HepG2 (cell line): ENCODE results near the gene SPIRE1. TPM values are rescaled to one million over a fixed set of nuclear protein-coding genes. Genes with fewer than 3 reads are reported as not detected.

Experiments
- ASH2L ChIP-seq: fragments of 300-600, 200-600 bp; sonication (generic); IDR thresholded peaks from 2 replicates; pipeline ENCODE4 v1.7.0; 2017; ENCODE audit warnings: low read depth, mild to moderate bottlenecking, moderate library complexity, mixed read lengths, low read length; ENCODE audit not compliant: insufficient read length
- CREM ChIP-seq, 2 experiments: sonication (generic) in 1 of 2; formaldehyde crosslinking in 1 of 2; IDR thresholded peaks; 2 replicates each; pipeline versions ENCODE4 v1.4.0 to v1.6.1; 2016 to 2020; ENCODE audit warnings: antibody characterized with exemption in 1 of 2, mild to moderate bottlenecking in 1 of 2, missing genetic modification reagents in 1 of 2
- ELF3 ChIP-seq: IDR thresholded peaks from 2 replicates; pipeline ENCODE4 v1.6.1; 2016; ENCODE audit warnings: missing genetic modification reagents, missing compliant biosample characterization
- ERF ChIP-seq: IDR thresholded peaks from 2 replicates; pipeline ENCODE4 v1.6.1; 2018; ENCODE audit warnings: missing biosample characterization, missing genetic modification reagents
- FOXA3 ChIP-seq: IDR thresholded peaks from 2 replicates; pipeline ENCODE4 v1.6.1; 2016; ENCODE audit warnings: missing genetic modification reagents, missing compliant biosample characterization
- FOXJ3 ChIP-seq: sonication (generic); formaldehyde crosslinking; IDR thresholded peaks from 2 replicates; pipeline ENCODE4 v1.4.0; 2020; ENCODE audit warnings: missing genetic modification reagents, mild to moderate bottlenecking, borderline replicate concordance
- GATAD2A ChIP-seq: IDR thresholded peaks from 2 replicates; pipeline ENCODE4 v1.6.1; 2016
- JDP2 ChIP-seq: sonication (generic); formaldehyde crosslinking; IDR thresholded peaks from 2 replicates; pipeline ENCODE4 v1.8.1; 2022; ENCODE audit warnings: missing genetic modification reagents, borderline replicate concordance
- NFE2L2 ChIP-seq: fragments of 150-350 bp; IDR thresholded peaks from 2 replicates; pipeline ENCODE4 v1.6.1; 2014; ENCODE audit warnings: low read length
- ZNF614 ChIP-seq: IDR thresholded peaks from 2 replicates; pipeline ENCODE4 v1.6.1; 2018; ENCODE audit warnings: missing biosample characterization, missing genetic modification reagents, inconsistent platforms, borderline replicate concordance
- ZNF749 ChIP-seq: sonication (generic); formaldehyde crosslinking; IDR thresholded peaks from 2 replicates; pipeline ENCODE4 v1.8.0; 2022; ENCODE audit warnings: mild to moderate bottlenecking, missing genetic modification reagents, moderate library complexity, borderline replicate concordance
- polyA plus RNA-seq, 8 experiments: library from polyadenylated mRNA; depleted of rRNA in 3 of 8; stranded (reverse) in 7 of 8; unstranded in 1 of 8; fragments of >200 nt; fragmentation: Illumina TruSeq in 4 of 8; extraction: Trizol in 4 of 8; gene quantifications; 2 replicates each; pipeline versions ENCODE4 v1.2.1 to v1.2.3, GENCODE V29; 2011 to 2016; ENCODE audit warnings: low read depth in 4 of 8, missing spikeins in 1 of 8, mixed read lengths in 1 of 8; ENCODE audit not compliant: insufficient read depth in 1 of 8
- total RNA-seq, 5 experiments: library from RNA; depleted of rRNA; stranded (reverse); fragments of >200 nt; fragmentation: Illumina TruSeq; extraction: Trizol; gene quantifications; 2 replicates each; pipeline ENCODE4 v1.2.3, GENCODE V29; 2016; ENCODE audit warnings: low read depth in 1 of 5
- TF ChIP-seq, protein P1 (sequence below): sonication (generic); formaldehyde crosslinking; IDR thresholded peaks from 2 replicates; pipeline ENCODE4 v1.5.1; 2020; ENCODE audit warnings: missing genetic modification reagents, mild to moderate bottlenecking, borderline replicate concordance
- TF ChIP-seq, protein P2 (sequence below): sonication (generic); formaldehyde crosslinking; IDR thresholded peaks from 2 replicates; pipeline ENCODE4 v1.5.0; 2020; ENCODE audit warnings: mild to moderate bottlenecking, missing genetic modification reagents, borderline replicate concordance
- TF ChIP-seq, protein P3 (sequence below): IDR thresholded peaks from 2 replicates; pipeline ENCODE4 v1.6.1; 2016

The SPIRE1 gene
- total and polyA plus RNA-seq, 2 of the 13 experiments (the other 11 are each of a cell fraction or from before 2014, with no cell fraction given), result 9.9 to 21.3 TPM

DNA sequence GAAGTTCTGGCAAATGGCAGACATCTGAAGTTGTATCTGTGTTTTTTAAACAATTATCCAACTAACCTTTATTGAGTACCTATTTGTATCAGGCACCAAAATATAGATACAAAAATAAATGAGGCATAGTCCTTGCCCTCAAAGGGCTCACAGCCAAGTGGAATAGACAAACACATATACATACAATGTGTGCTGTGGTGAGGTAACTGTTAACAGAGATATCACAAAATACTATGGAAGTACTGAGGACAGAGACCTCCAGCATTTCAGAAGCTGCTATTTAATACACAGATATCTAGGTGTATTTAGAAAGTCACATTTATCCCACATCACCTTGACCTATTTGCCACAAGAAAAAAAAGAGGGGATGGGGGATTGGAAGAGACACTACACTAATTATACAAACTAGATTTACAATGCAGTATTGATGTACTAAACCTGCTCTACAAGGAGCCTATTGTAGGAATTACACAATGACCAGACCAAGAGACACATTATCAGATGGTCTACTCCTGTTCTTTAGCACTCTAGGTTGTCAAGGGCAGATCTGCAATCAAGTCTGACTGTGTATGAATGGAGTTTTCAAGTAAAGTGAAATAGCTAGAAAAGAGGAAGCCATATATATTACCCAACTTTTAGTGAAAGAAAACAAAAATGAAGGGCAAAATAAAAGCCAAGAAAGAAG lies 62.2 kb downstream of the SPIRE1 start (continued):
- peak; percentile 68 for TF ChIP-seq FOXA3 (CRISPR knock-in tag)
- TF ChIP-seq, protein P1, sequence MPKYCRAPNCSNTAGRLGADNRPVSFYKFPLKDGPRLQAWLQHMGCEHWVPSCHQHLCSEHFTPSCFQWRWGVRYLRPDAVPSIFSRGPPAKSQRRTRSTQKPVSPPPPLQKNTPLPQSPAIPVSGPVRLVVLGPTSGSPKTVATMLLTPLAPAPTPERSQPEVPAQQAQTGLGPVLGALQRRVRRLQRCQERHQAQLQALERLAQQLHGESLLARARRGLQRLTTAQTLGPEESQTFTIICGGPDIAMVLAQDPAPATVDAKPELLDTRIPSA (CRISPR knock-in tag), result no peak
- peak; percentile 62; the same call in 1 of the 2 replicates for TF ChIP-seq ZNF614 (CRISPR knock-in tag)
- peak; percentile 34; the same call in 1 of the 2 replicates for TF ChIP-seq ELF3 (CRISPR knock-in tag)
- no peak for TF ChIP-seq ERF
- TF ChIP-seq ZNF749 (CRISPR knock-in tag), result no peak
- TF ChIP-seq, protein P2, sequence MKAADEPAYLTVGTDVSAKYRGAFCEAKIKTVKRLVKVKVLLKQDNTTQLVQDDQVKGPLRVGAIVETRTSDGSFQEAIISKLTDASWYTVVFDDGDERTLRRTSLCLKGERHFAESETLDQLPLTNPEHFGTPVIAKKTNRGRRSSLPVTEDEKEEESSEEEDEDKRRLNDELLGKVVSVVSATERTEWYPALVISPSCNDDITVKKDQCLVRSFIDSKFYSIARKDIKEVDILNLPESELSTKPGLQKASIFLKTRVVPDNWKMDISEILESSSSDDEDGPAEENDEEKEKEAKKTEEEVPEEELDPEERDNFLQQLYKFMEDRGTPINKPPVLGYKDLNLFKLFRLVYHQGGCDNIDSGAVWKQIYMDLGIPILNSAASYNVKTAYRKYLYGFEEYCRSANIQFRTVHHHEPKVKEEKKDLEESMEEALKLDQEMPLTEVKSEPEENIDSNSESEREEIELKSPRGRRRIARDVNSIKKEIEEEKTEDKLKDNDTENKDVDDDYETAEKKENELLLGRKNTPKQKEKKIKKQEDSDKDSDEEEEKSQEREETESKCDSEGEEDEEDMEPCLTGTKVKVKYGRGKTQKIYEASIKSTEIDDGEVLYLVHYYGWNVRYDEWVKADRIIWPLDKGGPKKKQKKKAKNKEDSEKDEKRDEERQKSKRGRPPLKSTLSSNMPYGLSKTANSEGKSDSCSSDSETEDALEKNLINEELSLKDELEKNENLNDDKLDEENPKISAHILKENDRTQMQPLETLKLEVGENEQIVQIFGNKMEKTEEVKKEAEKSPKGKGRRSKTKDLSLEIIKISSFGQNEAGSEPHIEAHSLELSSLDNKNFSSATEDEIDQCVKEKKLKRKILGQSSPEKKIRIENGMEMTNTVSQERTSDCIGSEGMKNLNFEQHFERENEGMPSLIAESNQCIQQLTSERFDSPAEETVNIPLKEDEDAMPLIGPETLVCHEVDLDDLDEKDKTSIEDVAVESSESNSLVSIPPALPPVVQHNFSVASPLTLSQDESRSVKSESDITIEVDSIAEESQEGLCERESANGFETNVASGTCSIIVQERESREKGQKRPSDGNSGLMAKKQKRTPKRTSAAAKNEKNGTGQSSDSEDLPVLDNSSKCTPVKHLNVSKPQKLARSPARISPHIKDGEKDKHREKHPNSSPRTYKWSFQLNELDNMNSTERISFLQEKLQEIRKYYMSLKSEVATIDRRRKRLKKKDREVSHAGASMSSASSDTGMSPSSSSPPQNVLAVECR, result no peak; the same call in 1 of the 2 replicates
- TF ChIP-seq ASH2L, result peak; percentile 45
- TF ChIP-seq, protein P3, sequence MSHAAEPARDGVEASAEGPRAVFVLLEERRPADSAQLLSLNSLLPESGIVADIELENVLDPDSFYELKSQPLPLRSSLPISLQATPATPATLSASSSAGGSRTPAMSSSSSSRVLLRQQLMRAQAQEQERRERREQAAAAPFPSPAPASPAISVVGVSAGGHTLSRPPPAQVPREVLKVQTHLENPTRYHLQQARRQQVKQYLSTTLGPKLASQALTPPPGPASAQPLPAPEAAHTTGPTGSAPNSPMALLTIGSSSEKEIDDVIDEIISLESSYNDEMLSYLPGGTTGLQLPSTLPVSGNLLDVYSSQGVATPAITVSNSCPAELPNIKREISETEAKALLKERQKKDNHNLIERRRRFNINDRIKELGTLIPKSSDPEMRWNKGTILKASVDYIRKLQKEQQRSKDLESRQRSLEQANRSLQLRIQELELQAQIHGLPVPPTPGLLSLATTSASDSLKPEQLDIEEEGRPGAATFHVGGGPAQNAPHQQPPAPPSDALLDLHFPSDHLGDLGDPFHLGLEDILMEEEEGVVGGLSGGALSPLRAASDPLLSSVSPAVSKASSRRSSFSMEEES (CRISPR knock-in tag), result 0 out of 2 replicates have a peak, but pooled peaks have one; percentile 19
- TF ChIP-seq FOXJ3 (CRISPR knock-in tag), result peak; percentile 74; the same call in 1 of the 2 replicates
- TF ChIP-seq GATAD2A (CRISPR knock-in tag), result peak; percentile 91
- TF ChIP-seq JDP2 (CRISPR knock-in tag), result no peak
- peak; percentile 75; the same call in 1 of the 2 replicates for TF ChIP-seq CREM (IDR thresholded peaks at IDR 0.05)
- no peak for TF ChIP-seq CREM (CRISPR knock-in tag; IDR thresholded peaks at IDR 0.05)
- no peak for TF ChIP-seq NFE2L2
